H1 (cell line): ENCODE measurements around the gene ATG16L2. TPM values are rescaled to one million over a fixed set of nuclear protein-coding genes. Genes with fewer than 3 reads are reported as not detected.

Experiments
- CTCF ChIA-PET: fragments of 300-600 bp; sonication (Branson Sonifier 250); formaldehyde crosslinking; loops from one replicate; lab custom pipeline; 2021; ENCODE audit not compliant: partially characterized antibody; lab: Charles Lee
- POLR2A ChIA-PET: fragments of 300-600 bp; sonication (Branson Sonifier 250); formaldehyde crosslinking; loops from one replicate; lab custom pipeline; 2021; ENCODE audit warnings: inconsistent platforms; ENCODE audit not compliant: partially characterized antibody; lab: Charles Lee
- DNase-seq, 2 experiments: peaks; one replicate each; pipeline versions ENCODE4 v3.0.0 to v3.0.0-alpha.2; 2010 to 2022; ENCODE audit warnings: low spot score in 2 of 2, low read depth in 1 of 2, mixed read lengths in 1 of 2
- FAIRE-seq: peaks from 2 replicates; lab custom pipeline; 2011; peaks lifted over from hg19 to GRCh38; lab: Jason Lieb, UNC
- H2AFZ ChIP-seq: 2 replicates; pipeline ENCODE4 v1.8.1; 2012; ENCODE audit warnings: low read length, inconsistent platforms
- H2AK5ac ChIP-seq: 2 replicates; pipeline ENCODE4 v1.6.1; 2013; ENCODE audit warnings: low read depth, low read length
- H2BK120ac ChIP-seq: replicated peaks from 2 replicates; pipeline ENCODE3; 2013; ENCODE audit warnings: low read depth, low read length, inconsistent platforms
- H2BK12ac ChIP-seq: 2 replicates; pipeline ENCODE4 v1.6.1; 2013; ENCODE audit warnings: low read depth, low read length
- H2BK15ac ChIP-seq: 2 replicates; pipeline ENCODE4 v1.6.1; 2013; ENCODE audit warnings: low read length
- H2BK20ac ChIP-seq: 2 replicates; pipeline ENCODE4 v1.6.1; 2013; ENCODE audit warnings: low read length
- H2BK5ac ChIP-seq: 2 replicates; pipeline ENCODE4 v1.6.1; 2013; ENCODE audit warnings: low read depth, low read length
- H3K14ac ChIP-seq: 2 replicates; pipeline ENCODE4 v1.6.1; 2013; ENCODE audit warnings: inconsistent platforms; ENCODE audit not compliant: insufficient read length
- H3K18ac ChIP-seq: 2 replicates; pipeline ENCODE4 v1.6.1; 2013; ENCODE audit warnings: low read length; ENCODE audit errors: extremely low read depth
- H3K23ac ChIP-seq: 2 replicates; pipeline ENCODE4 v1.6.1; 2013; ENCODE audit warnings: inconsistent platforms; ENCODE audit not compliant: insufficient read length
- H3K23me2 ChIP-seq: 2 replicates; pipeline ENCODE4 v1.6.1; 2013; ENCODE audit warnings: low read depth, low read length
- H3K27ac ChIP-seq: 2 replicates; pipeline ENCODE4 v1.6.1; 2011; ENCODE audit warnings: low read depth, low read length, inconsistent platforms
- H3K27me3 ChIP-seq, 4 experiments: replicated peaks in 1 of 4; 1 replicate in 1 of 4; 2 replicates in 3 of 4; pipeline versions ENCODE4 v1.6.1 to v1.8.1; 2011 to 2013; ENCODE audit warnings: low read length in 3 of 4, mild to moderate bottlenecking in 3 of 4, inconsistent platforms in 2 of 4, mixed read lengths in 2 of 4, moderate library complexity in 1 of 4; ENCODE audit not compliant: control insufficient read depth in 3 of 4, insufficient read depth in 3 of 4; ENCODE audit errors: extremely low read depth in 1 of 4
- H3K36me3 ChIP-seq, 4 experiments: 2 replicates each; pipeline versions ENCODE4 v1.6.1 to v1.8.1; 2011 to 2013; ENCODE audit warnings: mild to moderate bottlenecking in 4 of 4, low read length in 3 of 4, moderate library complexity in 2 of 4, control low read depth in 1 of 4, inconsistent platforms in 1 of 4; ENCODE audit not compliant: insufficient read depth in 4 of 4, control insufficient read depth in 2 of 4
- H3K4ac ChIP-seq: replicated peaks from 2 replicates; pipeline ENCODE3; 2013; ENCODE audit warnings: low read length, low read depth, mixed read lengths, inconsistent platforms; ENCODE audit not compliant: insufficient read length
- H3K4me1 ChIP-seq, 4 experiments: replicated peaks in 1 of 4; 1 replicate in 1 of 4; 2 replicates in 3 of 4; pipeline versions ENCODE4 v1.6.1 to v1.8.1; 2011 to 2013; ENCODE audit warnings: low read length in 3 of 4, inconsistent platforms in 2 of 4, mixed read lengths in 1 of 4; ENCODE audit not compliant: insufficient read depth in 4 of 4, control insufficient read depth in 3 of 4
- H3K4me2 ChIP-seq, 2 experiments: 2 replicates each; pipeline versions ENCODE4 v1.6.1 to v1.8.1; 2011 to 2013; ENCODE audit warnings: low read depth in 2 of 2, low read length in 2 of 2, control low read depth in 1 of 2, inconsistent platforms in 1 of 2, mild to moderate bottlenecking in 1 of 2; ENCODE audit not compliant: insufficient read depth in 1 of 2
- H3K4me3 ChIP-seq, 4 experiments: fragments of 200-600, 300-600 bp in 1 of 4; sonication (generic), shearing (Covaris generic), sonication (Bioruptor Twin) in 1 of 4; 2 replicates each; pipeline versions ENCODE4 v1.5.1 to v1.8.1; 2011 to 2016; ENCODE audit warnings: low read length in 4 of 4, low read depth in 3 of 4, control low read depth in 2 of 4, inconsistent platforms in 2 of 4, mild to moderate bottlenecking in 2 of 4, mixed read lengths in 1 of 4, moderate library complexity in 1 of 4; ENCODE audit not compliant: insufficient read depth in 2 of 4; ENCODE audit errors: extremely low read depth in 1 of 4
- H3K56ac ChIP-seq: replicated peaks from 2 replicates; pipeline ENCODE3; 2013; ENCODE audit warnings: low read depth, mild to moderate bottlenecking, mixed read lengths, low read length, inconsistent platforms; ENCODE audit not compliant: insufficient read length
- H3K79me1 ChIP-seq: 2 replicates; pipeline ENCODE4 v1.6.1; 2013; ENCODE audit warnings: low read depth, low read length, control low read depth
- H3K79me2 ChIP-seq, 2 experiments: 2 replicates each; pipeline versions ENCODE4 v1.6.1 to v1.8.1; 2012 to 2013; ENCODE audit warnings: low read length in 2 of 2, mild to moderate bottlenecking in 2 of 2, inconsistent platforms in 1 of 2; ENCODE audit not compliant: insufficient read depth in 2 of 2, control insufficient read depth in 1 of 2
- H3K9ac ChIP-seq, 4 experiments: replicated peaks in 1 of 4; 1 replicate in 1 of 4; 2 replicates in 3 of 4; pipeline versions ENCODE4 v1.6.1 to v1.8.1; 2011 to 2013; ENCODE audit warnings: low read depth in 3 of 4, low read length in 3 of 4, control low read depth in 2 of 4, mild to moderate bottlenecking in 2 of 4, moderate library complexity in 2 of 4, inconsistent platforms in 1 of 4; ENCODE audit errors: extremely low read depth in 1 of 4
- H3K9me3 ChIP-seq, 2 experiments: 2 replicates each; pipeline versions ENCODE4 v1.6.1 to v1.8.1; 2012 to 2013; ENCODE audit warnings: mild to moderate bottlenecking in 2 of 2, moderate library complexity in 2 of 2, control low read depth in 1 of 2, inconsistent platforms in 1 of 2, low read depth in 1 of 2, low read length in 1 of 2, mixed read lengths in 1 of 2; ENCODE audit not compliant: insufficient read depth in 2 of 2
- H4K20me1 ChIP-seq, 2 experiments: replicated peaks in 1 of 2; 2 replicates each; pipeline versions ENCODE3 to v1.8.1; 2011 to 2013; ENCODE audit warnings: inconsistent platforms in 2 of 2, low read length in 2 of 2, mild to moderate bottlenecking in 1 of 2; ENCODE audit not compliant: insufficient read depth in 2 of 2, control insufficient read depth in 1 of 2
- H4K5ac ChIP-seq: 2 replicates; pipeline ENCODE4 v1.6.1; 2013; ENCODE audit warnings: low read length, low read depth, mixed read lengths, inconsistent platforms; ENCODE audit not compliant: insufficient read length
- H4K8ac ChIP-seq: 2 replicates; pipeline ENCODE4 v1.8.0; 2013; ENCODE audit warnings: mild to moderate bottlenecking, moderate library complexity, low read length, inconsistent platforms; ENCODE audit not compliant: insufficient read depth; ENCODE audit errors: extremely low read depth
- H4K91ac ChIP-seq: replicated peaks from 2 replicates; pipeline ENCODE3; 2013; ENCODE audit warnings: low read length, mixed read lengths, inconsistent platforms; ENCODE audit not compliant: insufficient read length
- ASH2L ChIP-seq: fragments of 200-600, 300-600 bp; sonication (generic); IDR thresholded peaks from one replicate; pipeline ENCODE4 v1.7.1; 2017; ENCODE audit warnings: low read length
- BRCA1 ChIP-seq: IDR thresholded peaks from 2 replicates; pipeline ENCODE4 v1.6.1; 2012; ENCODE audit warnings: low read depth, low read length, improper control_type of control experiment
- CBX5 ChIP-seq: fragments of 300-800, 300-1000 bp; sonication (generic); IDR thresholded peaks from 2 replicates; pipeline ENCODE4 v1.7.1; 2016; ENCODE audit warnings: antibody characterized with exemption, low read length, low read depth
- CTBP2 ChIP-seq: IDR thresholded peaks from 2 replicates; pipeline ENCODE4 v1.7.0; 2011; ENCODE audit warnings: borderline replicate concordance, mild to moderate bottlenecking, moderate library complexity, mixed read lengths, low read length; ENCODE audit not compliant: insufficient read depth, insufficient read length
- HDAC6 ChIP-seq: IDR thresholded peaks from one replicate; pipeline ENCODE4 v1.7.1; 2012; ENCODE audit warnings: low read depth, mild to moderate bottlenecking, inconsistent platforms, low read length, moderate library complexity
- POLR2AphosphoS5 ChIP-seq: IDR thresholded peaks from 2 replicates; pipeline ENCODE4 v1.6.1; 2011; ENCODE audit warnings: low read depth, low read length
- SIN3A ChIP-seq, 2 experiments: IDR thresholded peaks in 1 of 2; conservative IDR thresholded peaks in 1 of 2; 2 replicates each; pipeline ENCODE4 v1.6.1; 2011 to 2012; ENCODE audit warnings: low read length in 2 of 2, improper control_type of control experiment in 1 of 2, low read depth in 1 of 2, mild to moderate bottlenecking in 1 of 2
- SIX5 ChIP-seq: IDR thresholded peaks from 2 replicates; pipeline ENCODE4 v1.6.1; 2011; ENCODE audit warnings: mild to moderate bottlenecking, low read depth, low read length
- TAF7 ChIP-seq: optimal IDR thresholded peaks from 2 replicates; pipeline ENCODE3; 2011; ENCODE audit warnings: low read depth, mild to moderate bottlenecking, inconsistent platforms, low read length, moderate library complexity, borderline replicate concordance
- USF2 ChIP-seq: IDR thresholded peaks from 2 replicates; pipeline ENCODE4 v1.6.1; 2011; ENCODE audit warnings: low read length, improper control_type of control experiment
- WGBS, 2 experiments: shearing (Covaris generic) in 1 of 2; methylation state at CpG; one replicate each; pipeline versions ENCODE4 v1.1.6 to v1.1.7; 2013 to 2015; ENCODE audit warnings: low lambda C conversion rate in 2 of 2, mixed read lengths in 2 of 2, inconsistent platforms in 1 of 2, low coverage in 1 of 2, missing lambda C conversion rate in 1 of 2; ENCODE audit not compliant: insufficient replicate concordance in 2 of 2, insufficient coverage in 1 of 2, insufficient read length in 1 of 2; ENCODE audit errors: extremely low coverage in 1 of 2, missing lambda C conversion rate in 1 of 2; 5-methylcytosine and 5-hydroxymethylcytosine counted together
- polyA plus RNA-seq, 7 experiments: library from polyadenylated mRNA; depleted of rRNA in 3 of 7; stranded (reverse) in 5 of 7; unstranded in 2 of 7; fragments of >200 nt in 5 of 7; fragments of 200-250 nt in 2 of 7; gene quantifications; 1 replicate in 5 of 7; 2 replicates in 1 of 7; 4 replicates in 1 of 7; pipeline versions ENCODE4 v1.2.1 to v1.2.3, GENCODE V29; 2011 to 2013; ENCODE audit warnings: missing spikeins in 2 of 7, mixed read lengths in 2 of 7
- total RNA-seq: library from RNA; stranded (reverse); fragmentation: NEBNext Ultra II Directional; extraction: Animal tissue kit (Norgen Biotek cat#: 25700); gene quantifications from 2 replicates; pipeline ENCODE4 v1.2.1, GENCODE V29; 2021
- TF ChIP-seq, protein P1 (sequence below): IDR thresholded peaks from 2 replicates; pipeline ENCODE4 v1.6.1; 2011; ENCODE audit warnings: low read depth, mild to moderate bottlenecking, low read length; ENCODE audit not compliant: insufficient read depth
- TF ChIP-seq, protein P2 (sequence below): IDR thresholded peaks from 2 replicates; pipeline ENCODE4 v1.6.1; 2012; ENCODE audit warnings: inconsistent platforms

ATG16L2 gene
- total and polyA plus RNA-seq, 2 of the 8 experiments (the other 6 are each of a cell fraction or from before 2014, with no cell fraction given) = 11.0 to 18.5 TPM

DNA sequence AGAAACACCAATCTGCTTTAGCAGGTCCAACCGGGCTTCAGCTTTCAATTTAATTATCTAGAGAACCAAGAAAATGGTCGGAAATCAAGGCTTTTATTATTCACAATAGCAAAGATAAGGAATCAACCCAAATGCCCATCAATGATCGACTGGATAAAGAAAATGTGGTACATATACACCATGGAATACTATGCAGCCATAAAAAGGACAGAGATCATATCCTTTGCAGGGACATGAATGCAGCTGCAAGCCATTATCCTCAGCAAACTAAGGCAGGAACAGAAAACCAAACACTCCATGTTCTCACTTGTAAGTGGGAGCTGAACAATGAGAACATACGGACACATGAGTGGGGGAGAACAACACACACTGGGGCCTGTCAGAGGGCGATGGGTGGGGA, 53.8 kb downstream of the ATG16L2 start:
- Histone ChIP-seq H3K4me1 (no peaks in the 10 kb centered on the region), H3K4me3 (no peak overlapping the region), H3K79me2 (no peaks in the 10 kb centered on the region), H3K27me3 (no peaks in the 10 kb centered on the region), H3K18ac (no peak overlapping the region), H2AK5ac (no peak overlapping the region), H2BK120ac (no peak overlapping the region), H2BK20ac (no peak overlapping the region), H4K91ac (no peak overlapping the region), H4K5ac (no peak overlapping the region), H3K27ac (no peak overlapping the region), H3K9me3 (no peaks in the 10 kb centered on the region), H2BK5ac (no peak overlapping the region), H3K23ac (no peak overlapping the region), H3K23me2 (no peaks in the 10 kb centered on the region), H3K14ac (no peak overlapping the region), H2BK12ac (no peak overlapping the region), H2AFZ (no peak overlapping the region), H3K4ac (no peak overlapping the region), H3K36me3 (no peaks in the 10 kb centered on the region), H2BK15ac (no peak overlapping the region), H4K8ac (no peak overlapping the region), H3K4me2 (no peak overlapping the region), H3K79me1 (no peaks in the 10 kb centered on the region), H4K20me1 (no peaks in the 10 kb centered on the region), H3K9ac (no peak overlapping the region), H3K56ac (no peak overlapping the region)
- TF ChIP-seq ASH2L (no peak), USF2 (no peak), TAF7 (no peak), SIX5 (no peak), POLR2AphosphoS5 (no peak), CBX5 (no peak), CTBP2 (no peak), BRCA1 (no peak), HDAC6 (no peak), SIN3A (conservative IDR thresholded peaks at IDR 0.05 in 1 of 2, IDR thresholded peaks at IDR 0.05 in 1 of 2; ENCODE audit: low read depth in 1 of 2, low read length in 2 of 2) (no peak)
- TF ChIP-seq, protein P1, sequence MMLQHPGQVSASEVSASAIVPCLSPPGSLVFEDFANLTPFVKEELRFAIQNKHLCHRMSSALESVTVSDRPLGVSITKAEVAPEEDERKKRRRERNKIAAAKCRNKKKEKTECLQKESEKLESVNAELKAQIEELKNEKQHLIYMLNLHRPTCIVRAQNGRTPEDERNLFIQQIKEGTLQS = no peak
- TF ChIP-seq, protein P2, sequence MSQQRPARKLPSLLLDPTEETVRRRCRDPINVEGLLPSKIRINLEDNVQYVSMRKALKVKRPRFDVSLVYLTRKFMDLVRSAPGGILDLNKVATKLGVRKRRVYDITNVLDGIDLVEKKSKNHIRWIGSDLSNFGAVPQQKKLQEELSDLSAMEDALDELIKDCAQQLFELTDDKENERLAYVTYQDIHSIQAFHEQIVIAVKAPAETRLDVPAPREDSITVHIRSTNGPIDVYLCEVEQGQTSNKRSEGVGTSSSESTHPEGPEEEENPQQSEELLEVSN = no peak
- 90% methylated on average over 5 of the region's 5 CpGs; no CpG with 5 or more reads in 1 of the 2 experiments for WGBS, 2 experiments
- POLR2A ChIA-PET = no interaction called here
- no peak for DNase-seq
- FAIRE-seq = no peak
- CTCF ChIA-PET = no interaction called here
